Neural cell (in vitro differentiated cells): ENCODE measurements around the gene TMEM184A.

Experiments used
- CTCF ChIP-seq: fragments of 450-650 bp; IDR thresholded peaks from 2 replicates; pipeline ENCODE4 v1.5.1; 2014; ENCODE audit warnings: antibody characterized with exemption, mild to moderate bottlenecking, moderate library complexity; ENCODE audit not compliant: poor library complexity, severe bottlenecking
- EP300 ChIP-seq: fragments of 450-650 bp; conservative IDR thresholded peaks from 2 replicates; pipeline ENCODE4 v1.6.1; 2014; ENCODE audit warnings: antibody characterized with exemption, mild to moderate bottlenecking, moderate library complexity; ENCODE audit not compliant: poor library complexity, severe bottlenecking
- EZH2 ChIP-seq: fragments of 200-600, 300-800 bp; shearing (Covaris generic), sonication (generic); IDR thresholded peaks from 2 replicates; pipeline ENCODE4 v1.6.1; 2014; ENCODE audit warnings: antibody characterized with exemption, low read length, borderline replicate concordance, mild to moderate bottlenecking; ENCODE audit not compliant: insufficient read depth, poor library complexity, severe bottlenecking
- MXI1 ChIP-seq: fragments of 450-650 bp; conservative IDR thresholded peaks from 2 replicates; pipeline ENCODE4 v1.6.1; 2014; ENCODE audit warnings: antibody characterized with exemption, mild to moderate bottlenecking; ENCODE audit not compliant: poor library complexity, severe bottlenecking
- POLR2AphosphoS5 ChIP-seq: IDR thresholded peaks from 2 replicates; pipeline ENCODE4 v1.6.1; 2012
- REST ChIP-seq: IDR thresholded peaks from 2 replicates; pipeline ENCODE4 v1.6.1; 2012; ENCODE audit warnings: borderline replicate concordance
- SMC3 ChIP-seq: fragments of 450-650 bp; conservative IDR thresholded peaks from 2 replicates; pipeline ENCODE4 v1.6.1; 2014; ENCODE audit warnings: antibody characterized with exemption, mild to moderate bottlenecking, moderate library complexity; ENCODE audit not compliant: poor library complexity
- TAF1 ChIP-seq: IDR thresholded peaks from 2 replicates; pipeline ENCODE4 v1.6.1; 2012; ENCODE audit warnings: low read depth

GRCh38 chr7:1595027-1595426 is 39.0 kb upstream of the TMEM184A start:
- TF ChIP-seq EZH2 = no peak
- TF ChIP-seq CTCF = no peak
- TF ChIP-seq POLR2AphosphoS5 = no peak
- no peak for TF ChIP-seq EP300
- no peak for TF ChIP-seq TAF1
- TF ChIP-seq SMC3 = no peak
- no peak for TF ChIP-seq MXI1
- no peak for TF ChIP-seq REST
